H1 (cell line): Measurements from ENCODE around the gene PLXND1. TPM values are rescaled to one million over a fixed set of nuclear protein-coding genes. Genes with fewer than 3 reads are reported as not detected.

Source experiments
- CHD1 ChIP-seq: IDR thresholded peaks from 2 replicates; pipeline ENCODE4 v1.6.1; 2012; ENCODE audit warnings: low read depth, low read length, improper control_type of control experiment
- CREB1 ChIP-seq: IDR thresholded peaks from 2 replicates; pipeline ENCODE4 v1.6.1; 2012; ENCODE audit warnings: inconsistent platforms
- RFX5 ChIP-seq: IDR thresholded peaks from 2 replicates; pipeline ENCODE4 v1.6.1; 2011; ENCODE audit warnings: low read depth, low read length, improper control_type of control experiment, borderline replicate concordance
- RXRA ChIP-seq: IDR thresholded peaks from 2 replicates; pipeline ENCODE4 v1.6.1; 2011; ENCODE audit warnings: low read depth, mild to moderate bottlenecking, low read length, moderate library complexity; ENCODE audit not compliant: insufficient read depth
- SIRT6 ChIP-seq: IDR thresholded peaks from one replicate; pipeline ENCODE4 v1.7.1; 2012; ENCODE audit warnings: low read length, inconsistent platforms
- SRF ChIP-seq: IDR thresholded peaks from 2 replicates; pipeline ENCODE4 v1.6.1; 2011; ENCODE audit warnings: mild to moderate bottlenecking, low read depth, low read length, moderate library complexity
- polyA plus RNA-seq, 7 experiments: library from polyadenylated mRNA; depleted of rRNA in 3 of 7; stranded (reverse) in 5 of 7; unstranded in 2 of 7; fragments of >200 nt in 5 of 7; fragments of 200-250 nt in 2 of 7; gene quantifications; 1 replicate in 5 of 7; 2 replicates in 1 of 7; 4 replicates in 1 of 7; pipeline versions ENCODE4 v1.2.1 to v1.2.3, GENCODE V29; 2011 to 2013; ENCODE audit warnings: missing spikeins in 2 of 7, mixed read lengths in 2 of 7
- total RNA-seq: library from RNA; stranded (reverse); fragmentation: NEBNext Ultra II Directional; extraction: Animal tissue kit (Norgen Biotek cat#: 25700); gene quantifications from 2 replicates; pipeline ENCODE4 v1.2.1, GENCODE V29; 2021

The PLXND1 gene
- total and polyA plus RNA-seq, 2 of the 8 experiments (the other 6 are each of a cell fraction or from before 2014, with no cell fraction given), result 17.7 to 66.4 TPM

DNA sequence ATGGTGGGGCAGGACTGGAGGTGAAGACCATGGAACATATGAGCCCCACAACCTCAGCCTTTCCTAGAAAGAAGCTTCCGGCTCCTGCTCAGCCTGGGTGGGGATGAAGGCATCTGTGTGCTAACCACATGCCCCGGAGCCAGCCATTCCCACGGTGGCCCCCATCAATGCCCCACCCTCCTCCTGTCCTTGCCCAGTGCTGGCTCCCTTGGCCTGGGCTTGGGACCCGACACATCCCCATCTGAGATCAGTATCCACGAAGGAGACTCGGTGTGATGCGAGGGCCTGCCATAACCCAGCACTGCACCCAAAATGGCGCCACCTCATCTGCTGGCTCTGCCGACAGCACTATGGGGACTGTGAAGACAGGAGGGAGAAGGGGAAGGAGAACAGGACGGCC lies 16.5 kb upstream of the PLXND1 start (continued):
- TF ChIP-seq RXRA, result no peak
- TF ChIP-seq CREB1, result no peak
- no peak for TF ChIP-seq SIRT6
- TF ChIP-seq RFX5, result no peak
- TF ChIP-seq SRF, result no peak
- no peak for TF ChIP-seq CHD1
